HEK293 (cell line): ENCODE measurements around the gene B3GAT1.

Experiments used
- CTCF ChIA-PET: fragments of 350-600 bp; formaldehyde crosslinking; extraction: SDS; loops from one replicate; lab custom pipeline; 2021; ENCODE audit warnings: antibody characterized with exemption; lab: Yijun Ruan, JAX
- POLR2A ChIA-PET: fragments of 300-600 bp; formaldehyde crosslinking; extraction: SDS; loops from one replicate; lab custom pipeline; 2020; ENCODE audit warnings: antibody characterized with exemption, inconsistent platforms; lab: Yijun Ruan, JAX
- H3K27ac ChIP-seq: fragments of 200-500 bp; sonication (Bioruptor generic); 2 replicates; pipeline ENCODE4 v1.5.1; 2014; ENCODE audit warnings: low read depth, low read length, control low read depth, inconsistent platforms; ENCODE audit errors: extremely low read depth
- H3K36me3 ChIP-seq, 2 experiments: fragments of 200-500 bp in 1 of 2; sonication (Bioruptor generic) in 1 of 2; 1 replicate in 1 of 2; 2 replicates in 1 of 2; pipeline ENCODE4 v1.5.1; 2014 to 2017; ENCODE audit warnings: inconsistent platforms in 2 of 2, low read length in 2 of 2; ENCODE audit not compliant: control insufficient read depth in 2 of 2, insufficient read depth in 1 of 2
- H3K4me1 ChIP-seq: fragments of 200-500 bp; sonication (Bioruptor generic); 2 replicates; pipeline ENCODE4 v1.5.1; 2014; ENCODE audit warnings: mild to moderate bottlenecking, low read length, inconsistent platforms; ENCODE audit not compliant: control insufficient read depth, insufficient read depth
- H3K4me3 ChIP-seq: 2 replicates; pipeline ENCODE4 v1.5.1; 2011; ENCODE audit warnings: low read depth, mild to moderate bottlenecking, control low read depth, low read length, moderate library complexity
- H3K9me3 ChIP-seq: fragments of 200-500 bp; sonication (Bioruptor generic); 2 replicates; pipeline ENCODE4 v1.5.1; 2014; ENCODE audit warnings: low read depth, low read length, inconsistent platforms; ENCODE audit not compliant: control insufficient read depth, insufficient read depth
- EGR2 ChIP-seq: fragments of 450-650 bp; formaldehyde crosslinking; IDR thresholded peaks from 2 replicates; pipeline ENCODE4 v1.5.1; 2016; ENCODE audit warnings: low read depth, missing biosample characterization, missing genetic modification characterization
- FEZF1 ChIP-seq: fragments of 450-650 bp; formaldehyde crosslinking; IDR thresholded peaks from 2 replicates; pipeline ENCODE4 v1.5.1; 2016; ENCODE audit warnings: missing biosample characterization, missing genetic modification characterization
- SCRT2 ChIP-seq: fragments of 450-650 bp; formaldehyde crosslinking; IDR thresholded peaks from 2 replicates; pipeline ENCODE4 v1.5.1; 2016; ENCODE audit warnings: missing biosample characterization, missing genetic modification characterization
- ZNF239 ChIP-seq: fragments of 450-650 bp; formaldehyde crosslinking; IDR thresholded peaks from 2 replicates; pipeline ENCODE4 v1.5.1; 2016; ENCODE audit warnings: missing biosample characterization, missing genetic modification characterization
- ZNF24 ChIP-seq: fragments of 450-650 bp; formaldehyde crosslinking; IDR thresholded peaks from 2 replicates; pipeline ENCODE4 v1.5.1; 2016; ENCODE audit warnings: missing biosample characterization, missing genetic modification characterization
- ZNF248 ChIP-seq: fragments of 450-650 bp; formaldehyde crosslinking; IDR thresholded peaks from 2 replicates; pipeline ENCODE4 v1.5.1; 2017; ENCODE audit warnings: missing biosample characterization, missing genetic modification characterization
- ZNF311 ChIP-seq: fragments of 450-650 bp; formaldehyde crosslinking; IDR thresholded peaks from 2 replicates; pipeline ENCODE4 v1.5.1; 2017; ENCODE audit warnings: missing biosample characterization, missing genetic modification characterization, borderline replicate concordance
- ZNF37A ChIP-seq: fragments of 450-650 bp; IDR thresholded peaks from 2 replicates; pipeline ENCODE4 v1.5.1; 2018; ENCODE audit warnings: missing biosample characterization, missing genetic modification characterization
- ZNF423 ChIP-seq: fragments of 450-650 bp; formaldehyde crosslinking; IDR thresholded peaks from 2 replicates; pipeline ENCODE4 v1.5.1; 2016; ENCODE audit warnings: missing biosample characterization, missing genetic modification characterization
- ZNF48 ChIP-seq: fragments of 450-650 bp; formaldehyde crosslinking; IDR thresholded peaks from 2 replicates; pipeline ENCODE4 v1.5.1; 2016; ENCODE audit warnings: missing biosample characterization, missing genetic modification characterization
- ZNF585B ChIP-seq: fragments of 450-650 bp; formaldehyde crosslinking; IDR thresholded peaks from 2 replicates; pipeline ENCODE4 v1.5.1; 2016; ENCODE audit warnings: missing biosample characterization, missing genetic modification characterization
- ZNF624 ChIP-seq: fragments of 450-650 bp; formaldehyde crosslinking; IDR thresholded peaks from 2 replicates; pipeline ENCODE4 v1.5.1; 2017; ENCODE audit warnings: missing biosample characterization, missing genetic modification characterization
- ZNF677 ChIP-seq: fragments of 450-650 bp; IDR thresholded peaks from 2 replicates; pipeline ENCODE4 v1.5.0; 2018; ENCODE audit warnings: missing biosample characterization, mild to moderate bottlenecking, missing genetic modification characterization, moderate library complexity
- ZNF785 ChIP-seq: fragments of 450-650 bp; formaldehyde crosslinking; IDR thresholded peaks from 2 replicates; pipeline ENCODE4 v1.5.1; 2016; ENCODE audit warnings: missing biosample characterization, missing genetic modification characterization
- TF ChIP-seq, protein P1 (sequence below): fragments of 450-650 bp; formaldehyde crosslinking; IDR thresholded peaks from 2 replicates; pipeline ENCODE4 v1.5.1; 2016; ENCODE audit warnings: missing biosample characterization, missing genetic modification characterization, borderline replicate concordance
- TF ChIP-seq, protein P2 (sequence below): fragments of 450-650 bp; formaldehyde crosslinking; IDR thresholded peaks from 2 replicates; pipeline ENCODE4 v1.5.1; 2016; ENCODE audit warnings: missing biosample characterization, missing genetic modification characterization
- TF ChIP-seq, protein P3 (sequence below): fragments of 450-650 bp; formaldehyde crosslinking; IDR thresholded peaks from 2 replicates; pipeline ENCODE4 v1.5.1; 2016; ENCODE audit warnings: missing biosample characterization, missing genetic modification characterization

B3GAT1 gene

DNA sequence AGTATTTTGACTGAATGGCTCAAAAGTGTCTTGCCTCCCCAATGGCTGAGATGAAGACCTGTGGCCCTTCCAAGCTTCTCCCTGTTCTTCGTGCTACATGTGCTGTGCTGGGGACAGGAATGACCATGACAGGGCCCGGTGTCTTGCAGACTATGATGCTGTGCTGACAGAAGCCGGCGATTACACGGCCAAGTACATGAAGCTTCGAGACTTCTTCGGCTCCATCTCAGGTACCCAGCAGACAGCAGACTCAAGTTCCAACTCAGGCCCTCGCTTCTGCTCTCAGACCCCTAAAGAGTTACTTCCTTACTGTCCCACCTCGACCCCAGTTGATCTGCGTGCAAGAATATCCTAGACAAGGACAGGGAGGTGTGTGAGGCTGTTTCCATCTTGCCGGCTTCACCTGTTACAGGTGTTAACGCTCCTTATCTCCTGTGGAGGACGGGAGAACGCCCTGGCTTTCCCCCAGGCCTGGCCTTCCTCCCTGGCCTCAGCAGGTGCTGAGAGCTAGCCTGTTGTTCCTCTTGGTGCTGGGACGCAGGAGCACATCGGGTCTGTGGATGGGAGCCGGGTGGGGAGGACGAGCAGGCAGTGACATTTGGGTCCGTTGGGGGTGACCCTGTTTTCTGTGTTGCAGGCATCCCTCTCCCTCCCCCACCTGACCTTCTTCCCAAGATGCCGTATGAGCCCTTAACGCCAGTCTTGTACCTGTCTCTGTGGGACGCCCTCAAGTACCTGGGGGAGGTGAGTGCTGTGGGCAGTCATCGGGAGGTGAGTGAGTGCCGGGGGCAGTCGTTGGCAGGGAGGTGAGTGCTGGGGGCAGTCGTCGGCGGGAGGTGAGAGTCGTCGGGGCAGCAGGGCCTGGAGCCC is 42.2 kb downstream of the B3GAT1 start:
- Histone ChIP-seq H3K4me1 (no peaks in the 10 kb centered on the region), H3K4me3 (no peak overlapping the region), H3K36me3 (peaks cover 0 to 28% of the 10 kb centered on the region in 2 experiments; a peak in 1 of 3 replicates), H3K9me3 (no peaks in the 10 kb centered on the region), H3K27ac (no peak overlapping the region)
- CTCF ChIA-PET: interaction anchor here (0.6 to 0.7 kb wide), 2 partner anchors 22 to 1120 kb away, joined by 3 read pairs; no protein-coding TSS in a partner anchor
- TF ChIP-seq, protein P1, sequence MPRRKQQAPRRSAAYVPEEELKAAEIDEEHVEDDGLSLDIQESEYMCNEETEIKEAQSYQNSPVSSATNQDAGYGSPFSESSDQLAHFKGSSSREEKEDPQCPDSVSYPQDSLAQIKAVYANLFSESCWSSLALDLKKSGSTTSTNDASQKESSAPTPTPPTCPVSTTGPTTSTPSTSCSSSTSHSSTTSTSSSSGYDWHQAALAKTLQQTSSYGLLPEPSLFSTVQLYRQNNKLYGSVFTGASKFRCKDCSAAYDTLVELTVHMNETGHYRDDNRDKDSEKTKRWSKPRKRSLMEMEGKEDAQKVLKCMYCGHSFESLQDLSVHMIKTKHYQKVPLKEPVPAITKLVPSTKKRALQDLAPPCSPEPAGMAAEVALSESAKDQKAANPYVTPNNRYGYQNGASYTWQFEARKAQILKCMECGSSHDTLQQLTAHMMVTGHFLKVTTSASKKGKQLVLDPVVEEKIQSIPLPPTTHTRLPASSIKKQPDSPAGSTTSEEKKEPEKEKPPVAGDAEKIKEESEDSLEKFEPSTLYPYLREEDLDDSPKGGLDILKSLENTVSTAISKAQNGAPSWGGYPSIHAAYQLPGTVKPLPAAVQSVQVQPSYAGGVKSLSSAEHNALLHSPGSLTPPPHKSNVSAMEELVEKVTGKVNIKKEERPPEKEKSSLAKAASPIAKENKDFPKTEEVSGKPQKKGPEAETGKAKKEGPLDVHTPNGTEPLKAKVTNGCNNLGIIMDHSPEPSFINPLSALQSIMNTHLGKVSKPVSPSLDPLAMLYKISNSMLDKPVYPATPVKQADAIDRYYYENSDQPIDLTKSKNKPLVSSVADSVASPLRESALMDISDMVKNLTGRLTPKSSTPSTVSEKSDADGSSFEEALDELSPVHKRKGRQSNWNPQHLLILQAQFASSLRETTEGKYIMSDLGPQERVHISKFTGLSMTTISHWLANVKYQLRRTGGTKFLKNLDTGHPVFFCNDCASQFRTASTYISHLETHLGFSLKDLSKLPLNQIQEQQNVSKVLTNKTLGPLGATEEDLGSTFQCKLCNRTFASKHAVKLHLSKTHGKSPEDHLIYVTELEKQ: no peak
- TF ChIP-seq ZNF24 (tag by site-specific recombination): no peak
- no peak for TF ChIP-seq ZNF248 (tag by site-specific recombination)
- TF ChIP-seq FEZF1 (tag by site-specific recombination): no peak
- no peak for TF ChIP-seq ZNF311
- TF ChIP-seq, protein P2, sequence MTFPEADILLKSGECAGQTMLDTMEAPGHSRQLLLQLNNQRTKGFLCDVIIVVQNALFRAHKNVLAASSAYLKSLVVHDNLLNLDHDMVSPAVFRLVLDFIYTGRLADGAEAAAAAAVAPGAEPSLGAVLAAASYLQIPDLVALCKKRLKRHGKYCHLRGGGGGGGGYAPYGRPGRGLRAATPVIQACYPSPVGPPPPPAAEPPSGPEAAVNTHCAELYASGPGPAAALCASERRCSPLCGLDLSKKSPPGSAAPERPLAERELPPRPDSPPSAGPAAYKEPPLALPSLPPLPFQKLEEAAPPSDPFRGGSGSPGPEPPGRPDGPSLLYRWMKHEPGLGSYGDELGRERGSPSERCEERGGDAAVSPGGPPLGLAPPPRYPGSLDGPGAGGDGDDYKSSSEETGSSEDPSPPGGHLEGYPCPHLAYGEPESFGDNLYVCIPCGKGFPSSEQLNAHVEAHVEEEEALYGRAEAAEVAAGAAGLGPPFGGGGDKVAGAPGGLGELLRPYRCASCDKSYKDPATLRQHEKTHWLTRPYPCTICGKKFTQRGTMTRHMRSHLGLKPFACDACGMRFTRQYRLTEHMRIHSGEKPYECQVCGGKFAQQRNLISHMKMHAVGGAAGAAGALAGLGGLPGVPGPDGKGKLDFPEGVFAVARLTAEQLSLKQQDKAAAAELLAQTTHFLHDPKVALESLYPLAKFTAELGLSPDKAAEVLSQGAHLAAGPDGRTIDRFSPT: no peak
- TF ChIP-seq EGR2: peak; percentile 45; the same call in 1 of the 2 replicates
- TF ChIP-seq ZNF423: no peak
- TF ChIP-seq ZNF624 (tag by site-specific recombination): no peak
- POLR2A ChIA-PET: no interaction called here

DNA sequence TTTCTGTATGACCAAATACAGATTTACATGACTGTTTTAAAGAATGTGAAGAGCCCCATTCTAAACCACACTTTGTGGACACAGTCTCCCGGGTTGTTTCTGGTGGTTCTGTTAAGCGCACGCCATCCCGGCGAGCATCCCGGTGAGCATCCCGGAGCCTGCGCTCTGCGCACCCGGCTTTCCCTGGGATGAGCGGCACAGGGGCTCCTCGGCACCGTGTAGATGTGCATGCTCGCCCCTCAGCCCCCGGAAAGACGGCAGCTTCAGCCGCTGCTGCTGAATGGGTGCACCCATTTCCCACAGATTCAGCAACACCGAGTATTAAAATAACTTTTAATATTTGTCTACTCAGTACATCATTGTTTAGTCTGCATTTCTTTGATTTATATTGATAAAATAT is 44.3 kb downstream of the B3GAT1 start:
- H3K9me3 ChIP-seq: no peaks in the 10 kb centered on the region
- no peaks in the 10 kb centered on the region for H3K4me1 ChIP-seq
- ChIA-PET CTCF (no interaction called here), POLR2A (no interaction called here)
- TF ChIP-seq ZNF677 (tag by site-specific recombination) (no peak), ZNF48 (tag by site-specific recombination) (no peak), SCRT2 (tag by site-specific recombination) (no peak), ZNF239 (tag by site-specific recombination) (no peak), ZNF37A (tag by site-specific recombination) (no peak), ZNF585B (no peak), ZNF785 (tag by site-specific recombination) (no peak)
- TF ChIP-seq, protein P1: no peak
- TF ChIP-seq, protein P3, sequence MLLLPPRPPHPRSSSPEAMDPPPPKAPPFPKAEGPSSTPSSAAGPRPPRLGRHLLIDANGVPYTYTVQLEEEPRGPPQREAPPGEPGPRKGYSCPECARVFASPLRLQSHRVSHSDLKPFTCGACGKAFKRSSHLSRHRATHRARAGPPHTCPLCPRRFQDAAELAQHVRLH: no peak
- peaks cover 0 to 22% of the 10 kb centered on the region in 2 experiments; a peak in 1 of 3 replicates for H3K36me3 ChIP-seq
- no peak overlapping the region for H3K4me3 ChIP-seq
- H3K27ac ChIP-seq: no peak overlapping the region
